Liver (tissue), 9 donors: Measurements from ENCODE around the gene EMILIN1. TPM values are rescaled to one million over a fixed set of nuclear protein-coding genes. Genes with fewer than 3 reads are reported as not detected.

ENCODE experiments used
- DNase-seq: peaks from one replicate; pipeline ENCODE4 v3.0.0-alpha.2; 2017; ENCODE audit warnings: low spot score
- H3K27ac ChIP-seq, 2 donors: one replicate each; pipeline ENCODE4 v1.7.0; 2013; ENCODE audit warnings: inconsistent platforms in 2 of 2, low read length in 2 of 2, control low read depth in 1 of 2, low read depth in 1 of 2, mild to moderate bottlenecking in 1 of 2
- H3K27me3 ChIP-seq, 4 donors: one replicate each; pipeline versions ENCODE4 v1.6.1 to v1.7.0; 2013; ENCODE audit warnings: low read length in 3 of 4, inconsistent platforms in 1 of 4, mild to moderate bottlenecking in 1 of 4, moderate library complexity in 1 of 4; ENCODE audit not compliant: control insufficient read depth in 4 of 4, insufficient read depth in 4 of 4
- H3K36me3 ChIP-seq, 4 donors: one replicate each; pipeline versions ENCODE4 v1.6.1 to v1.7.0; 2013; ENCODE audit warnings: low read length in 3 of 4, mild to moderate bottlenecking in 3 of 4, low read depth in 1 of 4, moderate library complexity in 1 of 4; ENCODE audit not compliant: control insufficient read depth in 4 of 4, insufficient read depth in 3 of 4
- H3K4me1 ChIP-seq, 4 donors: one replicate each; pipeline versions ENCODE4 v1.6.1 to v1.7.0; 2013; ENCODE audit warnings: low read length in 3 of 4, mild to moderate bottlenecking in 3 of 4, moderate library complexity in 1 of 4; ENCODE audit not compliant: control insufficient read depth in 4 of 4, insufficient read depth in 4 of 4
- H3K4me3 ChIP-seq, 3 donors: one replicate each; pipeline versions ENCODE4 v1.6.1 to v1.7.0; 2013; ENCODE audit warnings: low read length in 3 of 3, control low read depth in 1 of 3, low read depth in 1 of 3, mild to moderate bottlenecking in 1 of 3
- H3K9ac ChIP-seq, 2 donors: one replicate each; pipeline ENCODE4 v1.7.0; 2013; ENCODE audit warnings: low read length in 2 of 2, mild to moderate bottlenecking in 2 of 2, moderate library complexity in 2 of 2, control low read depth in 1 of 2, low read depth in 1 of 2
- H3K9me3 ChIP-seq, 4 donors: one replicate each; pipeline versions ENCODE4 v1.6.1 to v1.7.0; 2013; ENCODE audit warnings: low read length in 3 of 4; ENCODE audit not compliant: control insufficient read depth in 4 of 4
- CTCF ChIP-seq: fragments of 150-350 bp; IDR thresholded peaks from 2 replicates; pipeline ENCODE4 v1.5.1; 2017; ENCODE audit warnings: improper control_type of control experiment, low read depth, low read length; ENCODE audit not compliant: missing input control
- EGR1 ChIP-seq, 2 donors: IDR thresholded peaks; 2 replicates each; pipeline ENCODE4 v1.6.1; 2016 to 2018; ENCODE audit warnings: antibody characterized with exemption in 2 of 2, low read depth in 2 of 2
- FOXA1 ChIP-seq: IDR thresholded peaks from 2 replicates; pipeline ENCODE4 v1.6.1; 2016; ENCODE audit warnings: antibody characterized with exemption
- FOXA2 ChIP-seq: IDR thresholded peaks from 2 replicates; pipeline ENCODE4 v1.6.1; 2016; ENCODE audit warnings: antibody characterized with exemption
- GABPA ChIP-seq, 2 donors: IDR thresholded peaks in 1 of 2; conservative IDR thresholded peaks in 1 of 2; 2 replicates each; pipeline ENCODE4 v1.6.1; 2016; ENCODE audit warnings: antibody characterized with exemption in 2 of 2, mild to moderate bottlenecking in 1 of 2, moderate library complexity in 1 of 2
- HNF4A ChIP-seq, 2 donors: conservative IDR thresholded peaks; 2 replicates each; pipeline ENCODE4 v1.6.1; 2016; ENCODE audit warnings: antibody characterized with exemption in 2 of 2, mild to moderate bottlenecking in 2 of 2
- HNF4G ChIP-seq: IDR thresholded peaks from 2 replicates; pipeline ENCODE4 v1.6.1; 2016; ENCODE audit warnings: antibody characterized with exemption
- JUND ChIP-seq, 2 donors: IDR thresholded peaks; 2 replicates each; pipeline ENCODE4 v1.6.1; 2016; ENCODE audit warnings: antibody characterized with exemption in 2 of 2
- MAX ChIP-seq: IDR thresholded peaks from 2 replicates; pipeline ENCODE4 v1.6.1; 2016; ENCODE audit warnings: antibody characterized with exemption
- NR2F2 ChIP-seq: IDR thresholded peaks from 2 replicates; pipeline ENCODE4 v1.6.1; 2016; ENCODE audit warnings: antibody characterized with exemption
- RAD21 ChIP-seq, 2 donors: IDR thresholded peaks; 2 replicates each; pipeline ENCODE4 v1.6.1; 2016; ENCODE audit warnings: antibody characterized with exemption in 2 of 2, mild to moderate bottlenecking in 2 of 2
- REST ChIP-seq: IDR thresholded peaks from 2 replicates; pipeline ENCODE4 v1.6.1; 2016; ENCODE audit warnings: antibody characterized with exemption, mild to moderate bottlenecking
- RXRA ChIP-seq, 2 donors: IDR thresholded peaks; 2 replicates each; pipeline ENCODE4 v1.6.1; 2017 to 2018; ENCODE audit warnings: antibody characterized with exemption in 2 of 2, mild to moderate bottlenecking in 1 of 2
- SP1 ChIP-seq: IDR thresholded peaks from 2 replicates; pipeline ENCODE4 v1.6.1; 2018; ENCODE audit warnings: antibody characterized with exemption, mild to moderate bottlenecking
- TAF1 ChIP-seq: conservative IDR thresholded peaks from 2 replicates; pipeline ENCODE4 v1.6.1; 2016; ENCODE audit warnings: antibody characterized with exemption, mild to moderate bottlenecking
- YY1 ChIP-seq: IDR thresholded peaks from 2 replicates; pipeline ENCODE4 v1.6.1; 2016; ENCODE audit warnings: antibody characterized with exemption, mild to moderate bottlenecking
- ZBTB33 ChIP-seq: IDR thresholded peaks from 2 replicates; pipeline ENCODE4 v1.6.1; 2016; ENCODE audit warnings: antibody characterized with exemption
- WGBS: extraction: QIAGEN DNeasy Blood & Tissue Kit; methylation state at CpG from one replicate; pipeline ENCODE4 v1.1.7; 2013; 5-methylcytosine and 5-hydroxymethylcytosine counted together
- polyA plus RNA-seq, 2 donors: library from polyadenylated mRNA; stranded (reverse) in 1 of 2; unstranded in 1 of 2; fragments of 200-250 nt in 1 of 2; fragments of >200 nt in 1 of 2; fragmentation: Nextera tagmentation in 1 of 2; extraction: Ambion mirVana in 1 of 2; gene quantifications; one replicate each; pipeline versions ENCODE4 v1.2.1 to v1.2.3, GENCODE V29; 2013 to 2015
- total RNA-seq, 2 donors: library from RNA; depleted of rRNA; stranded (reverse); fragments of >200 nt; gene quantifications; one replicate each; pipeline ENCODE4 v1.2.3, GENCODE V29; 2014
- TF ChIP-seq, protein P1 (sequence below): IDR thresholded peaks from 2 replicates; pipeline ENCODE4 v1.6.1; 2016; ENCODE audit warnings: antibody characterized with exemption
- donor health status: healthy.
- donor health status: healthy.
- donor health status: healthy.
- donor health status: healthy.
- donor health status: healthy.

EMILIN1 gene
- total and polyA plus RNA-seq, 4 donors, result 3.4 to 26.1 (median 24.0) TPM

DNA sequence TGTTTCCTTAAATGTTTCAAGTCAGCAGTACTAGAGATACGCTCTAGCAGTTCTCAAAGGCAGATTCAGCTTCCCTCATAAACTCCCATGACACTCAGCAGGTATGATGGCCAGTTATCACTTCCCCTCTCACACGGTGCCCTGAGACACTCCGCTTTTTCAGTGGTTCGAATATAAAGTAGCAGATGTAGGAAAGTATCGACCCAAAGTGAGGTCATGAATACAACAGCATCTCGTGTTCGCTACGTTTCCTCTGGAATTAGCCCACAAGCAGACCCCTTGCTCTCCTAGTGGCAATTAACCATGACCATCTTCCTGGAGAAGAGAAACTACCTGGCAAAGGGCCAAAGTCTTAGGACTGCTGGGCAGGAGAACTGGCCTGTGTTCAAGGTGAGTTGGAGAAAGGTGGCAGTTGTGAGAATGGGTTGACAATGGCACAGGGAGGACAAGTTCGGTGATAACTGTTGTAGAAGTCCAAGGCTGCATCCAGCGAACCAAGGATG, 36.2 kb upstream of the EMILIN1 start:
- Histone ChIP-seq H3K4me3 (no peak overlapping the region), H3K27me3 (no peaks in the 10 kb centered on the region), H3K4me1 (peaks cover 0 to 11% (median 3%) of the 10 kb centered on the region in 4 donors), H3K27ac (no peak overlapping the region), H3K9me3 (no peaks in the 10 kb centered on the region), H3K9ac (no peak overlapping the region), H3K36me3 (peaks cover 23 to 52% (median 39%) of the 10 kb centered on the region in 4 donors)
- no peak for DNase-seq
- 90% methylated on average over 10 of the region's 10 CpGs for WGBS
- TF ChIP-seq RAD21 (IDR thresholded peaks at IDR 0.05) (no peak), SP1 (no peak), EGR1 (IDR thresholded peaks at IDR 0.05; ENCODE audit: low read depth in 2 of 2) (no peak), RXRA (IDR thresholded peaks at IDR 0.05) (no peak), GABPA (IDR thresholded peaks at IDR 0.05 in 1 of 2, conservative IDR thresholded peaks at IDR 0.05 in 1 of 2) (no peak), YY1 (no peak), HNF4A (conservative IDR thresholded peaks at IDR 0.05) (no peak), MAX (no peak), JUND (IDR thresholded peaks at IDR 0.05) (no peak), HNF4G (no peak), ZBTB33 (no peak), TAF1 (no peak)

- H3K9ac ChIP-seq, result no peak overlapping the region
- H3K27me3 ChIP-seq, result no peaks in the 10 kb centered on the region
- WGBS, result 87% methylated on average over 7 of the region's 7 CpGs
- no peak overlapping the region for H3K4me3 ChIP-seq
- no peak for DNase-seq
- H3K9me3 ChIP-seq, result no peaks in the 10 kb centered on the region
- TF ChIP-seq FOXA2, result no peak
- no peak for TF ChIP-seq EGR1 (IDR thresholded peaks at IDR 0.05; ENCODE audit: low read depth in 2 of 2)
- TF ChIP-seq TAF1, result no peak
- TF ChIP-seq CTCF, result no peak
- TF ChIP-seq MAX, result no peak
- no peak for TF ChIP-seq RAD21 (IDR thresholded peaks at IDR 0.05)
- TF ChIP-seq, protein P1, sequence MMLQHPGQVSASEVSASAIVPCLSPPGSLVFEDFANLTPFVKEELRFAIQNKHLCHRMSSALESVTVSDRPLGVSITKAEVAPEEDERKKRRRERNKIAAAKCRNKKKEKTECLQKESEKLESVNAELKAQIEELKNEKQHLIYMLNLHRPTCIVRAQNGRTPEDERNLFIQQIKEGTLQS, result no peak
- TF ChIP-seq HNF4A (conservative IDR thresholded peaks at IDR 0.05), result no peak
- TF ChIP-seq GABPA (IDR thresholded peaks at IDR 0.05 in 1 of 2, conservative IDR thresholded peaks at IDR 0.05 in 1 of 2), result no peak
- TF ChIP-seq YY1, result no peak
- TF ChIP-seq REST, result no peak
- no peak for TF ChIP-seq SP1
- TF ChIP-seq ZBTB33, result no peak
- no peak for TF ChIP-seq RXRA (IDR thresholded peaks at IDR 0.05)
- no peak for TF ChIP-seq FOXA1
- TF ChIP-seq JUND (IDR thresholded peaks at IDR 0.05), result no peak
- TF ChIP-seq NR2F2, result no peak
- H3K27ac ChIP-seq, result no peak overlapping the region
- peaks cover 0 to 11% (median 3%) of the 10 kb centered on the region in 4 donors for H3K4me1 ChIP-seq
- peaks cover 15 to 43% (median 30%) of the 10 kb centered on the region in 4 donors for H3K36me3 ChIP-seq
These were observed 35.3 kb upstream of the EMILIN1 start for GRCh38 chr2:27042985-27043634.
